GM21447 (cell line): ENCODE measurements around the gene MRPS12.
A peak's percentile ranks its signal among the peaks of the same experiment; 100 is the strongest.
"Not testable (repeated sequence)": the region's sequence is repeated elsewhere in the genome, so short reads cannot be mapped to it uniquely, and the experiment has no call there.

Source experiments
- ATAC-seq: cut with Tn5 transposase; IDR thresholded peaks from one replicate; pipeline ENCODE4 v1.9.1; 2021; ENCODE audit not compliant: unreplicated experiment

MRPS12 gene

GRCh38 chr19:38930776-38931520 lies at the start of gene MRPS12:
Gene MRPS12, plus strand, starts transcription at chr19:38930944. Its CDS starts 351 bp downstream, at chr19:38931295.
- ATAC-seq: peak; percentile 85

GRCh38 chr19:38883286-38883685 lies 47.5 kb upstream of the MRPS12 start:
- no peak for ATAC-seq

- not testable (repeated sequence) for ATAC-seq
Measured at GRCh38 chr19:38884691-38885090, 46.1 kb upstream of the MRPS12 start.

- no peak for ATAC-seq
Measured at GRCh38 chr19:38888876-38889275, 41.9 kb upstream of the MRPS12 start.

GRCh38 chr19:38889803-38890202 lies 40.9 kb upstream of the MRPS12 start:
- ATAC-seq: no peak

- no peak for ATAC-seq
Measured at GRCh38 chr19:38890686-38891085, 40.1 kb upstream of the MRPS12 start.

- no peak for ATAC-seq
Measured at GRCh38 chr19:38891771-38892170, 39.0 kb upstream of the MRPS12 start.

GRCh38 chr19:38892841-38893240 lies 37.9 kb upstream of the MRPS12 start:
- ATAC-seq: no peak

GRCh38 chr19:38893341-38893771 lies 37.4 kb upstream of the MRPS12 start:
- no peak for ATAC-seq

GRCh38 chr19:38894968-38895367 lies 35.8 kb upstream of the MRPS12 start:
- no peak for ATAC-seq

GRCh38 chr19:38898788-38899446 lies 31.8 kb upstream of the MRPS12 start:
- ATAC-seq: no peak

- peak; percentile 88 for ATAC-seq
Measured at GRCh38 chr19:38899447-38900201, 31.1 kb upstream of the MRPS12 start, which contains the start of the genes NFKBIB and SIRT2. Gene NFKBIB, plus strand, starts transcription at chr19:38899969. Its CDS starts 64 bp downstream, at chr19:38900033. Gene SIRT2, minus strand, starts transcription at chr19:38899618. Its CDS starts 97 bp downstream, at chr19:38899521.

GRCh38 chr19:38900202-38900629 lies 30.5 kb upstream of the MRPS12 start:
- ATAC-seq: no peak

- no peak for ATAC-seq
Measured at GRCh38 chr19:38900743-38901190, 30.0 kb upstream of the MRPS12 start.

GRCh38 chr19:38901683-38902082 lies 29.1 kb upstream of the MRPS12 start:
- ATAC-seq: no peak

GRCh38 chr19:38904581-38905539 lies 25.9 kb upstream of the MRPS12 start:
- no peak for ATAC-seq

GRCh38 chr19:38905620-38906019 lies 25.1 kb upstream of the MRPS12 start:
- no peak for ATAC-seq

GRCh38 chr19:38907227-38907626 lies 23.5 kb upstream of the MRPS12 start:
- ATAC-seq: no peak

- no peak for ATAC-seq
Measured at GRCh38 chr19:38907670-38908069, 23.1 kb upstream of the MRPS12 start.

GRCh38 chr19:38908911-38909310 lies 21.8 kb upstream of the MRPS12 start:
- no peak for ATAC-seq
